NCI-H1436 (cell line): ENCODE data around the gene EGFL8.

ENCODE experiments used
- DNase-seq: peaks from one replicate; lab custom pipeline; 2025; lab: John Stamatoyannopoulos, UW

EGFL8 gene

DNA sequence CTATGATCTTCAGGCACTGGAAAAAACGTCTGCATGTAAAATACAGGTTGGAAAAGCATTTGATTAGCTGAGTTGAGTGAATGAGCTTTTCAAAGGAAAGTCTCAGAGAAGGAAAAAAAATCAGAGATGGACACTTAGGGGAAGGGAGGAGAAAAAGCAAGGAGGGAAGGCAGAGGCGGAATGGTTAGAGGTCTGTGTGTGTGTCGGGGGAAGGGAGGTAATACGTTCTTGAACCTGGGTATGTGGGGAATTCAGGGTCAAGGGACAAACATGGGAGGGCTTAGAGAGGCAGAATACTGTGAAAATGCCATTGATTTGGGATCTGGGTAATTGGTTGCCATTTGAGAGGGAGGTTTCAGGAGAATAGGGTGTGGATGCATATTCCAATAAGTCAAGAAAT is 17.7 kb upstream of the EGFL8 start:
- no peak for DNase-seq

DNA sequence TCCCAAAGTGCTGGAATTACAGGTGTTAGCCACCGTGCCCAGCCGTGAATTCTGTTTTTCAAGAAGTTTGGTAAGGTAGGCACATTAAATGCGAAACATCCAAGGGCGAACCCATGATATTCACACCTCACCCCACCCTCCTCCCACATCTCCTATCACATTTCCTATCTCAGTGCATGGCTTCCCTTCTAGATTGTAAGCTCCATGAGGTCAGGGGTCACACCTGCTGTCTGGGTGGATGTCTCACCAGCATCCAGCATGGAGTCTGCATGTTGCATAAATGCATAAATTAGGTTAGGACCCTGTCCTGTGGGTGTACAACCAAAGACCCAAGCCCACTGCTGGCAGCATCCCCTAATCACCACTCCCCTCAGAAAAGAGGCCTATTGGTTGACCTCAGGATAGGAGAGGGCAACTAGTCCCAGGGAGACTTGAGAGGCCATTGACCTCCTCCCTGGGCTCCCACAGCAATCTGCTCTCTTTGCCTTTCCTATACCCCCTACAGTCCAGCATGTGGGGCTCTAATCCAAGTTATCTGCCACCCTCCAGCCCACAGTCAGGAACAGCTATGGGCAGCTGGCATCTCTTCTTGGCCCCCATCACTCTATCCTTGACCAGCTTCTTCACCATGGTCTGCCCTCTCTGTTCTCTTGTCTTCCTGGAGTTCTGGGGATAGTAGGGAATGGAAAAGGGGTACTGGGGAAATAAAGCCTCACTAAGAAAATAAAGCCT is 16.8 kb upstream of the EGFL8 start:
- no peak for DNase-seq

DNA sequence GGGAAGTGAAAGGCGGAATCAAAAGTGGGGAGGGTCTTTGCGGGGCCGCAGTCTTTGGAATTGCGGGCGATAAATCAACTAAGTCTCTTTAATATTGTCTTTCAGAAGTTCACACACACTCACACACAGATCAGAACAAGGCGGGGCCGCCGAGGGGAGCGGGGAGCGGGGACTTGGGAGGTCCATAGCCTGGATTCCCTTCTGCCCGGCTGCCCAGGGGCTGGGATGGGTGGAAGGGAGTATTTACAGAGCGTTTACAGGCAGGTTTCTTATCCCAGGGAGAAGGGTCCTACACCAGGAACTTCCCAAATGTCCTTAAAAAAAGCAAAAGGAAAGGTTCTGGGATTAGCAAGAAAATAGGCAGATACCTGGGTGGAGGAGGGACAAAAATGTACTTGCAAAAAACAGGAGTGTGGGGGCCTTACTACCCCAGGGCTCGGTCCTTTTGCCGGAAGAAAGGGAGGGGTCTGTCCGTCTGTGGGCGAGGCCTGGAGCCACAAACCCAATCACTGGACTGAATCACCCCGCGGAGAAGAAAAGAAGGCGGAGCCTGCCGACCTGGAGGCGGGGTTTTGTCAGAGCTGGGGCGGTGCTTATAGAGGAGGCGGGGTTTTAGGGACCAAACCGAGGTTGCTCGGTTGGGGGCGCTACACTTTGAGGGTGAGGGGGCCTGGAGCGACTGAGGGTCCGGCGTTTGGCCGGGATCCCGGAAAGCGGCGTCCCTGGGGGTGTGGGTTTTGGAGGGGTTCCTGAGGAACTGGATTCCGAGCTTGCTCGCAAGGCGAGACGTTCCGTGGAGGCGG is 15.9 kb upstream of the EGFL8 start:
- DNase-seq = no peak

DNA sequence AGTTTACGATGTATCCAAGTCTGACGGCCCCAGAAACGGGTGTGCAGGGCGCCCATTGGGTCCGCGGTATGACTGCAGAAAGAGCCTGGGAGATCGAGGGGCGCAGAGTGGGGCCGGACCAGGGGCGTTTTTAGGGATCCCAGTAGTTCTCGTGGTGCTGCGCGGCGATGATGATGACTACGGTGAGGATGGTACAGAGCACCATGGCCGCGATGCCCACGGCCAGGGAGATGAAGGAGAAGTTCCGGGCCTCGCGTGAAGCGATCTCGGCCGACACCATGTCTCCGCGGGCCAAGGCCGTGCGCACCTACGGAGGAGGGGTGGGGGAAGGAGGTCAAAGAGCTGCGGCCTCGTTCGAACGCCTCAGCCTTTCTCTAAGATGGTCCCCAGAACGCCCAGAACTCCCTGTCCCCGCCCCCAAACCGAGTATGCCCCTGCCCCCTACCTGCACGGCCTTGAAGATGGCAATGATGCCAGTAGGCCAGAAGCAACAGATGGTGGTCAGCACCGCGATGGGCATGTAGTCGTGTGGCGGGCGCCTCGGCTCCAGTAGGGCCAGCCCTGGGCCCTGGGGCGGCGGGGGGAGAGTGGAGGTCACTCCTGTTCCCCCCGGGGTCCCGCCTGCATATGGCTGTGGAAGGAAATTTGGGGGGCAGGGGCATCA is 15.2 kb upstream of the EGFL8 start:
- no peak for DNase-seq

DNA sequence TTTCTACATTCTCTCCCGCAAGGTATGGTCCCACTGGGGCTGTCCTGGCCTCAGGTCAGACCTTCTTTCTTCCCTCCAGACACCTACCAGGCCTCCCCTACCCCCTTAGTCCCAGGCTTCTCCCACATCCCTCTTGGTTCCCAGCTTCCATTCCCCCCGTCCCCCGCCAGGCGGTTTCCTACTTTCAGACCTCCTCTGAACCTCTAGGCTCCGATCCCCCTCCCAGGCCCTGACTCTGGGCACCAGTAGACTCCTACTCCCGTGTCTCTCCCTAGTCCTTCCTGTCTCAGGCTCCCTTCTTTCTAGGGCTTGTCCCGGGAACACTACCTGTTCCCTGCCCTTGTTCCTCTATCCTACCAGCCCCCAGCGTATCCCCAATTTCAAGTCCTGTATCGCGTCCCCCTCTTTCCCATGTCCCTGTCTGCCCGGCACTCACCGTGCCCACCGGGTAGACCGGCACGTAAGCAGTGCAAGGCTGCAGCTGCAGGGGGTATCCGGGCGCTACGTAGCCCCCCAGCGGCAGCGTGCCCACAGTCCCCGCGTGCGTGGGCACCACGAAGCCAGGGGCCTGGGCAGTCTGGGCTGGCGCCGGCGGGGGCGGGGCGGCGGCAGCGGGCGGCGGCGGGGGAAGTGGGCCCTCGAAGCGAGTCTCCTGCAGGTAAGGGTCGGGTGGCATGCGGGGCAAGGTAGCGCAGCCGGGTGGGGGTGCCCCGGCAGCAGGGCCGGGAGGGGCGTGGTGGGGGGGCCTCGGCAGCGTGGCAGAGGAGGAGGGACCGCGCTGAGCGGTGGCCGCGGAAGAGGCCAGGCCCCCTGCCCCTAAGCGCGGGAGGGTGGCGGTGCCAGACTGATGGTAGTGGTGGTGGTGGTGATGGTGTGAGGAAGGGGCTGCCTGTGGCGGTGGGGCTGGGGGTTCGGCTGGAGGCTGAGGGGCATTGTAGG is 14.2 kb upstream of the EGFL8 start:
- no peak for DNase-seq

DNA sequence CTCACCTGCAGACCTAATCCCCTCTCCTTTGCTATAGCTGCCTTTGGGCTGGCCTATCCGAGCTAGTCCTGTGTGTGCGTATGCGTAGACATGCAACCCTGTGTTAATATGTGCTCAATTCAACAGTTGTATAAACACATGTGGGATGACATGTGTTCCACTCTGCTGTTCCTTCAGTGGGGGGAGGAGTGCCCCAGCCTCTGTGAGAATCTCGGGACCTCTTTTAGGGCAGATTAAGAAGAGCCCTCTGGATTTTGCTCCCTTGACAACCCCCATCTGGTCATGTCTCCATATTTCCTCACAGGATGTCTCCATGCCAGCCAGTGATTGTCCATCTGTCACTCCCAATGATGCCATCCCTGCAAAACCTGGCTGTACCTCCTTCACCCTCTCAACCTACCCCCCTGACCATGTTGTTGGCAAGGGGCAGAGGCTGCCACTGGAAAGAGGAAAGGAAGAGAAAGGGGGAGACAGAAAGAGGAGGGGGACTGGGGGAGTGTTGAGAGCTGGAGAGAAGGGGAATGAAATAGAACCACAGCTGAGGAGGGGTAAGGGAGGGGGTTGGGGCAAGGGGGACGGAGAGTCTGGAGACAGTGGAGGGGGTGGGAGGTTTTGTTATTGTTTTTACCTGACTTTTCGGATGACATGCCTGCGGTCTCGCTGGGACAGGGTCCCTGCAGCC is 13.1 kb upstream of the EGFL8 start:
- DNase-seq = no peak

DNA sequence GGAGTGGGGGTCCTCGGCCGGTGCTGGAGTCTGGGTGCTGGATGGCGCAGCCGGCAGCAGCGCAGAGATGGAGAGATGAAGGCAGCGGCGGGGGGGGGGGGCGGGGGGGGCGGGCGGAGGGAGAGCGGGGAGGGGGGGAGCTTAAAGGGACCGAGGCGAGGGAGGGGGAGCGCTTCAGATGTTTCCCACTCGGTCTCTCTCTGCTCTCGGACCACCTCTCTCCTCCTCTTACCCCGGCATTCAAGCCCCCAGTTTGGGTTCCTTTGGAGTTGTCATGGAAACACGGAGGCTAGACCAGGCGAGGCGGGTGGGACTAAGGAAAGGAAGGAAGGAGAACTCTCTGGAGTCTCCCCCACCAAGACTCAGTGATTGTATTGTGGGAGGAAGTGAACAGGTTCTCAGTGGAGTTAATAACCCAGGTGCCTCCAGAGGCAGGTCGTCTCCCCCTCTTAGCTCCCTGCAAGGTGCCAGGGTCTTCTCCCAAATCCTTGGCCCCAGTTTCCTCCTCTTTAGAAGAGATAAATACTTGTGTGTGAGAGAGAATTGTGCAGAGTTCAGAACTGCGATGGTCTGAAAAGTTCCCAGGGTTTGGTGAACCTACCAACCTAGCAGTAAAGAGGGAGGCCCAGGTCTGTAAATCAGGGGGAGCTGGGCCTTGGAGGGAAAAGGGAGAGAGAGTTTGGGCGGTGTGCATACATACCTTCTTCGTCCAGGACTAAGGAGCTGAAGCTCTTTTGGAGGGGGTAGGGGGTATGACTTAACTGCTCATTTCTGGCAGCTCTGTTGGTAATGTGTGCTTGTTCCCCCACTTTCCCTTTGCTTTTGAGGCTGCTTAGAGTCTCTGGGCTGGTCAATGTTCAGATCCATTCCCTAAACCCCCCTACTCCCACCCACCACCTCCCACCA is 12.3 kb upstream of the EGFL8 start, which contains the start of gene PRRT1:
PRRT1 (minus strand) TSS at position 77 of the 906 bp plus-strand sequence. CDS start 112 bp downstream, outside the sequence.
- no peak for DNase-seq

DNA sequence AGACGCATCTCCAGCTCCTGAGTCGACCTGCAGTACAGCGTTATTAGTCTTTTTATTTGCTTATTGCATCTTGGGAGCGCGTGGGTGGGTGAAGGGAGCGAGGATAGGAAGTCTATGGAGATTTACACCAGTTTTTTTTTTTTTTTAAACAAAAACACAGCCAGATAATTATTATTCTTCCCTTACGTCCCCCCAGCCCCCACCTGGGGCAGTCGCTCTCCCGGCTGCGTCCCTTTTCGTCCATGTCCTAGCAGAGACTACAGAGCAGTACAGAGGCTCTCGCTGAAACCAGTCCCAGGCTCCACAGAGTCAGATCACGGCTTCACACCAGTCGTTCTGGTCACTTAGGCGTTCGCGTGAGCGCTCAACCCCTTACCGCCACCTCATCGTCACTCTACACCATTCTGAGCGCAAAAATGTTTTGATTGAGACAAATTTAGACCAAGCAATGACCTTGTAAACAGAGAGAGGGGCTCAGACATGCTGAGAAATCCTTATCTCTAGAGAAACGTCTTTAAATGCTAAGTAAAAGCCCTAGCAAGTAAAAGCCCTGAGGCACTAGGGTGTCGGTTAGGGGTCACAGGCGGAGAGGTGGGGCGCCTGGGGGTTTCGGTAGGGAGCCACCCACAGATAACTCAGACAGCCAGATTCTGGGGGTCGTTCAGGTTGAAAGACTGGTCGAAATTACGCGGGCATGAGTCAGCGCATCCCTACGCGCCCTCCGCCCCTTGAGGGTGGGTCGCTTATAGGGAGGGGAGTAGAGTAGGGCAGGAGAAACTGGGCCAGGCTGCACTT is 11.4 kb upstream of the EGFL8 start:
- DNase-seq = no peak

DNA sequence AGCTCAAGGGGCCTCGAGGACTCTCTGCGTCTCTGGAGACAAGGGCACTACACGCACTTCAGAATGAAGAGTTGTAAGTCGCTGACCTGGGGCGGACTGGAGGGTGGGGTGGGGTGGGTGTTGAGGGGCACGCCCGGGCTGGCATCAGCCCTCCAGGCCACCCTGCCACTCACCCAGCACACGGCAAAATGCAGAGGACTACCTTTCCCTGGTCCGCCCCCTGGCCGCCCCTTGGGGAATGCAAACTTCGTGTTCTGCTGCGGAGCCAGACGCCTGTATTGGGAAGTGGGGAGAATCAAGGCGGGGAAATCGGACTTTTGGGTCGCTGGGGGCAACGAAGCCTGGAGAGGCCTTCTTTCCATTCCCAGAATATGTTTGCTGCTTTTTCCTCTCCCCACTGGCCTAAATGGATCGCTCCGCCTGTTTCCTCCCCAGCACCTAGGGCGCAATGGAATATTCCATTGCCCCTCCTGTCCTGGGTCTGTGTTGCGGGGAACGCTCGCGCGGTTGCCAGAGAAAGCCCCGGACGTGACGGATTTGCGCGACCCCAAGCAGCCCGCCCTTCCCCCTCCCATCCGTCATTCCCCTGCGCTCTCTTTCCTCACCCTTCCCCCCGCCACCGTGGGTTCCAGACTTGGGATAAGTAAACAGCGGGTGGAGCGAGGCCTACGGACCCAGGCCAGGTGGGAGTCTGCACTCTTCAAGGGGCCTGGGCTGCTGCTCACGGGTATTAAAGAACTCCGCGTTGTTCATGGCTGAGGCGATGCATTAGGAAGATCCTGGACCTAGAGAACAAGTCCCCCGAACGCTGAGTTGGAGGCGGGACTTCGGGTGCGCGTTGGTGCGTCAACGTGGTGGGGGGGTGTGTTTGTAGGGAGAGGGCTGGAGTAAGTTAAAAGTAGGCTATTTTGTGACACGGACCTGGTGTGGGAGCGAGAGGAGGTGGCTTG is 10.6 kb upstream of the EGFL8 start, which contains the start of gene PPT2:
PPT2 (plus strand) TSS at position 578 of the 950 bp plus-strand sequence. CDS start 454 bp downstream, outside the sequence.
- peak; percentile 83 for DNase-seq

DNA sequence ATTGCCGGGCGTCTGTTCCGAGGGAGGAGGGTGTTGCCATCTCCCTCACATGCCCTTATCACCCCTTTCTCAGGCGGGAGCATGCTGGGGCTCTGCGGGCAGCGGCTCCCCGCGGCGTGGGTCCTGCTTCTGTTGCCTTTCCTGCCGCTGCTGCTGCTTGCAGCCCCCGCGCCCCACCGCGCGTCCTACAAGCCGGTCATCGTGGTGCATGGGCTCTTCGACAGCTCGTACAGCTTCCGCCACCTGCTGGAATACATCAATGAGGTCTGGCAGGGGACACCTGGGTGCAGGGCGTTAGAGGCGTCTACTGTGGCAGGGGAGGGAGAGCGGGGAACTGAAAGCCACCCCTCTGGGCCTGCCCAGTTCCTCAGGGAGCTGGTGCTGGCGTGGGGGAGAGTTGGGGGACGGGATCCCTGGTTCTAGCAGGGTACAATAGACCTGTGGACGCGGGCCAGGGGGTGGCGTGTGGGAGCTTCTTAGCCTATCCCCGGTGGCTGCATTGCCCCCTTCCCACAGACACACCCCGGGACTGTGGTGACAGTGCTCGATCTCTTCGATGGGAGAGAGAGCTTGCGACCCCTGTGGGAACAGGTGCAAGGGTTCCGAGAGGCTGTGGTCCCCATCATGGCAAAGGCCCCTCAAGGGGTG is 9.8 kb upstream of the EGFL8 start:
- DNase-seq = peak; percentile 61

DNA sequence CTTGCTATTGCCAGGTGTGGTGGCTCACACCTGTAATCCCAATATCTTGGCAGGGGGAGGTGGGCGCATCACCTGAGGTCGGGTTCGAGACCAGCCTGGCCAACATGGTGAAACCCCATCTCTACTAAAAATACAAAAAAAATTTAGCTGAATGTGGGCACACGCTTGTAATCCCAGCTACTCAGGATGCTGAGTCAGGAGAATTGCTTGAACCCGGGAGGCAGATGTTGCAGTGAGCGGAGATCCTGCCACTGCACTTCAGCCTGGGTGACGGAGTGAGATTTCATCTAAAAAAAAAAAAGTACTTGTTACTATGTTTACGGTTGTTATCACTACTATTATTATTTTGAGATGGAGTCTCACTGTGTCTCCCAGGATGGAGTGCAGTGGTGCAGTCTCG is 7.5 kb upstream of the EGFL8 start:
- DNase-seq = no peak

DNA sequence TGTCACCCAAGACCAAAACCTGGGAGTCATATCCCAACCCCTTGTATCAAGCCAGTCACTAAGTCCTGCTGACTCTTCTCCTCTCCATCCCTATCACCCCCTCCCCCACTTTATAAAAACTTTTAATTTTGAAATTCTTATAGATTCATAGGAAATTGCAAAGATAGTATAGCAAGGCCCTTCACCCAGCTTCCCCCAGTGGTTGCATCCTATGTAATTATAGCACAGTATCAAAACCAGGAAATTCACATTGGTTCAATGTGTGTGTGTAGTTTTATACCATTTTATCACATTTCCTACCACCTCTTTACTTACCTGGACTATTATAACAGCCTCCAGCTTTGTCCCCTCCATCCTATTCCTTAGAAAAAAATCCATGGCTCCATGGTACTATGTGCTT is 6.3 kb upstream of the EGFL8 start:
- no peak for DNase-seq

DNA sequence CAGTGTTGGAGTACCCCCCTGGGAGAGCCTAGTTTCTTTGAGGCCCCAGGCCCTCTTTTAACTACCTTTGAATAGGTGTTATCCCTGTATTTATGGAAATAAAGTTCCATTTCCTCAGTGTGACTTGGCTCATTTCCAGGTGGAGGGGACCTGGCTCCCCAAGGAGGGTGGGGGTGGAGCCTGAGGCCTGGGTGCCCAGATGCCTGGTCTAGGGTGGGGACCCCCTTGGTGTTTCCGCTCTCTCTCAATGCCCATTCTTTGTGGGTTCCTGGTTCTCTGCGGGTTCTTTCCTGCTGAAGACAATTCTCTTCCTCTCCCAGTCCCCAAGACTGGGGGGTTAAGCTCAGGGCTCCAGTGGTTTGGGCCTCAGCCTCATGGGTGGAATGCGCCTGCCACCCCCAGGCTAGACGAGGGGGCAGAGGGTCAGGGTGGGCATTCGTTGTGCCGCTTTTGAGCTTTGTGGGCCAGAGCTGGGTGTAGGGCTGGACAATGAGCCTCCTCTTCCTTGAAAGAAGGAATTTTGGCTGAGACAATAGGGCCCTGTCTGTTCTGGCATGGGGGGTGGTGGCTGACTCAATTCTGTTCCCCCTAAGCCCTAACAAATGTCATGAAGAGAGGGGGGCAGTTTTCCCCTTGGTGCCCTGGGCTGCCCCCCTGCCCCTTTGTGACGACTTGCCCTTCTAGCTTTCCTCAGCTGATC is 686 bp upstream of the EGFL8 start:
- DNase-seq = no peak

DNA sequence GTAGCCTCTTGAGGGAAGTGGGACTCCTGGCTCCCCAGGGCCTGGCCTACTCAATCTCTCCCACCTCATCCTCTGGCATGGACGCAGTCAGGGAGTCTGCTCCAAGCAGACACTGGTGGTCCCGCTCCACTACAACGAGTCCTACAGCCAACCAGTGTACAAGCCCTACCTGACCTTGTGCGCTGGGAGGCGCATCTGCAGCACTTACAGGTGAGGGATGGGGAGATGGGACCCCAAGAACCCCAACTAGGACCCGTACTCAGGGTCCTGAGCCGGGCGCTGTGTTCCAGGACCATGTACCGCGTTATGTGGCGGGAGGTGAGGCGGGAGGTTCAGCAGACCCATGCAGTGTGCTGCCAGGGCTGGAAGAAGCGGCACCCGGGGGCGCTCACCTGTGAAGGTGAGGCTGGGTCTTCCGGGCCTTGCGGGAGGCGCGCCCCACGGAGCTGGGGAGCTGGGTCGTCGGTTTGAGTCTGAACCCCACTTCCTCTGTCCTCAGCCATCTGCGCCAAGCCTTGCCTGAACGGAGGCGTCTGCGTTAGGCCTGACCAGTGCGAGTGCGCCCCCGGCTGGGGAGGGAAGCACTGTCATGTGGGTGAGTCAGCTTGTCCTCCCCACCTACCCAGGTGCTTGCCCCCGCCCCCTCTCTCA is 2.1 kb downstream of the EGFL8 start:
- DNase-seq = no peak

DNA sequence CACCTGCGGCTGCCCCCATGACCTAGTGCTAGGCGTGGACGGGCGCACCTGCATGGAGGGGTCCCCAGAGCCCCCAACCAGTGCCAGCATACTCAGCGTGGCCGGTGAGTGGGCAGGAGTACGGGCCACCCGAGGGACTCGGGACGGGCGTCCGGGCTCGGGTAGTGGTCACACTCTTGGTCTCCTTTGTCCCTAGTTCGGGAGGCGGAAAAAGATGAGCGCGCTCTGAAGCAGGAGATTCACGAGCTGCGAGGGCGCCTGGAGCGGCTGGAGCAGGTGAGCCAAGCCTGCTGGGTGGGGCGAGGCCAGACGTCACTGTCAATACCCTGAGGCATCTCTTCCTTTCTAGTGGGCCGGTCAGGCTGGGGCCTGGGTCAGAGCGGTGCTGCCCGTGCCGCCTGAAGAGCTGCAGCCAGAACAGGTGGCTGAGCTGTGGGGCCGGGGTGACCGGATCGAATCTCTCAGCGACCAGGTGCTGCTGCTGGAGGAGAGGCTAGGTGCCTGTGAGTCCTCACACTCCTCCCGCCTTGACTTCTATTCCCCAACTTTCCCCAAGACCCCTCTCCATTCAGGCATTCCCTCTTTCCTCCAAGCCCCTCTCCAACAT is 2.9 kb downstream of the EGFL8 start:
- no peak for DNase-seq

DNA sequence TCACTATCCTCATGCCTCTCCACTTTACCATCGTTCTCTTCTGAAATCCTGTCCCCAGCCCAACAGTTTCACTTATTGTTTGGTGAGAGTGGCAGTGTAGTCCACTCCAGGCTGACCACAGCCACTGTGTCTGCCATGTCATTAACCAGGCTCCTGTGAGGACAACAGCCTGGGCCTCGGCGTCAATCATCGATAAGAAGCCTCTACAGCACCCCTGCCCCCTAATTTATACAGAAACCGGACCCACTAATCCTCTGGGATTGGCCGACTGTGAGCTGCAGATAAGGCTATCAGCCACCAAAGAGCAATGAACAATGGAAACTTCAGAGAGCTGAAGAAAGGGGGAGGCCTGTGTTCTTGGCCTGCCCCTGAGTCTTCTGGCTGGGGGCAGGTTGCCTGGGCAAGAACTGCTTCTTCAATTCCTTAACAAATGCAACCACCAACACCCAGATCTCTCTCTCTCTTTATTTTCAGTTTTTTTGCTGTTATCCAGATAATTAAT is 3.4 kb downstream of the EGFL8 start:
- no peak for DNase-seq
